DND-41 (cell line): ENCODE data around the gene CFAP61.

Experiments
- EZH2 ChIP-seq: IDR thresholded peaks from 3 replicates; pipeline ENCODE4 v1.6.1; 2012; ENCODE audit warnings: borderline replicate concordance, low read depth, mild to moderate bottlenecking, moderate library complexity, low read length, inconsistent platforms; ENCODE audit not compliant: severe bottlenecking
- TF ChIP-seq, protein P1 (sequence below): IDR thresholded peaks from 2 replicates; pipeline ENCODE4 v1.5.1; 2012; ENCODE audit warnings: borderline replicate concordance, low read length, moderate library complexity, mild to moderate bottlenecking; ENCODE audit not compliant: poor library complexity, severe bottlenecking; ENCODE audit errors: extremely low read depth

GRCh38 chr20:20405623-20406022 lies 353.3 kb downstream of the CFAP61 start:
- TF ChIP-seq, protein P1, sequence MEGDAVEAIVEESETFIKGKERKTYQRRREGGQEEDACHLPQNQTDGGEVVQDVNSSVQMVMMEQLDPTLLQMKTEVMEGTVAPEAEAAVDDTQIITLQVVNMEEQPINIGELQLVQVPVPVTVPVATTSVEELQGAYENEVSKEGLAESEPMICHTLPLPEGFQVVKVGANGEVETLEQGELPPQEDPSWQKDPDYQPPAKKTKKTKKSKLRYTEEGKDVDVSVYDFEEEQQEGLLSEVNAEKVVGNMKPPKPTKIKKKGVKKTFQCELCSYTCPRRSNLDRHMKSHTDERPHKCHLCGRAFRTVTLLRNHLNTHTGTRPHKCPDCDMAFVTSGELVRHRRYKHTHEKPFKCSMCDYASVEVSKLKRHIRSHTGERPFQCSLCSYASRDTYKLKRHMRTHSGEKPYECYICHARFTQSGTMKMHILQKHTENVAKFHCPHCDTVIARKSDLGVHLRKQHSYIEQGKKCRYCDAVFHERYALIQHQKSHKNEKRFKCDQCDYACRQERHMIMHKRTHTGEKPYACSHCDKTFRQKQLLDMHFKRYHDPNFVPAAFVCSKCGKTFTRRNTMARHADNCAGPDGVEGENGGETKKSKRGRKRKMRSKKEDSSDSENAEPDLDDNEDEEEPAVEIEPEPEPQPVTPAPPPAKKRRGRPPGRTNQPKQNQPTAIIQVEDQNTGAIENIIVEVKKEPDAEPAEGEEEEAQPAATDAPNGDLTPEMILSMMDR, result no peak
- TF ChIP-seq EZH2, result no peak
